ENCODE data around the gene MFSD8.
"Not testable (repeated sequence)": the region's sequence is repeated elsewhere in the genome, so short reads cannot be mapped to it uniquely, and the experiment has no call there.

MFSD8 gene

DNA sequence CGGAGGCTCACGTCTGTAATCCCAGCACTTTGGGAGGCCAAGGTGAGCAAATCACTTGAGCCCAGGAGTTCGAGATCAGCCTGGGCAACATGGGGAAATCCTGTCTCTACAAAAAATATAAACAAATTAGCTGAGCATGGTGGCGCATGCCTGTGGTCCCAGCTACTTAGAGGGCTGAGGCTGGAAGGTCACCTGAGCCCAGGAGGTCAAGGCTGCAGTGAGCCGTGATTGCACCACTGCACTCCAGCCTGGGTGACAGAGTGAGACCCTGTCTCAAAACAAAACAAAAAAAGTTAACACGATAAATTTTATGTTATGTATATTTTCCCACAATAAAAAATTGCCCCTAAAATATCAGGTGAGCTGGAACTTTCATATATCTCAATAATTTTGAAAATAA, 33.1 kb downstream of the MFSD8 start:
- not testable (repeated sequence) for DNase-seq

DNA sequence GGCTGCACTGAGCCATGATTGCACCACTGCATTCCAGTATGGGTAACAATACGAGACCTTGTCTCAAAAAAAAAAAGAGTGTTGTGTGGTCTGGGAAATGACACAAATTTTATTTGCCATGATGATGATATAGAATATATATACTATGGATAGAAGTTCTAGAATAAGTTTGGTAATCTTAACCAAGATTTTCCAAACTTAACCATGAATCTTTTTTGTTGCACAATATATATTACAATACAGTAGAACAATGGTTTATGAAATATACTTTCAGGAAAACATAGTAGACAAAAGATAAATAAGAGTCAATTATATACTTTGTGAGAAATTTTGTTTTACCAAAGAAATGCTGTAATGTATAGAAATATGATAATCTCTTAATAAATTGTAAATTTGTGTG, 34.8 kb downstream of the MFSD8 start:
- no peak for DNase-seq

DNA sequence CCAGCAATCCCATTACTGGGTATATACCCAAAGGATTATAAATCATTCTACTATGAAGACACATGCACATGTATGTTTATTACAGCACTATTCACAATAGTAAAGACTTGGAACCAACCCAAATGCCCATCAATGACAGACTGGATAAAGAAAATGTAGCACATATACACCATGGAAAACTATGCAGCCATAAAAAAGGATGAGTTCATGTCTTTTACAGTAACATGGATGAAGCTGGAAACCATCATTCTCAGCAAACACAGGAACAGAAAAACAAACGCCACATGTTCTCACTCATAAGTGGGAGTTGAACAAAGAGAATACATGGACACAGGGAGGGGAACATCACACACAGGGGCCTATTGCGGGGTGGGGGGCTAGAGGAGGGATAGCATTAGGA, 39.3 kb downstream of the MFSD8 start:
- not testable (repeated sequence) for DNase-seq

DNA sequence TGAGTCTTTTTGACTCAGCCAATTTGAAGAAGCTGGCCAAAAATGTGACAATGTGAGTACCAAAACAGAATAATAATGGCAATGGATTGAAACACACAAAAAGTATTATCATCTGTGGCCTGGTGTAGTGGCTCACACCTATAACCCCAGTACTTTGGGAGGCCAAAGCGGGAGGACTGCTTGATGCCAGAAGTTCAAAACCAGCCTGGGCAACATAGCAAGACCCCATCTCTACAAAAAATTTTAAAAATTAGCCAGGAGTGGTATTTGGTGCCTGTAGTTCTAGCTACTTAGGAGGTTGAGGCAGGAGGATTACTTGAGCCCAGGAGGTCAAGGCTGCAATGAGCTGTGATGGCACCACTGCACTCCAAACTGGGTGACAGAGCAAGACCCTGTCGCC, 42.7 kb downstream of the MFSD8 start:
- no peak for DNase-seq

DNA sequence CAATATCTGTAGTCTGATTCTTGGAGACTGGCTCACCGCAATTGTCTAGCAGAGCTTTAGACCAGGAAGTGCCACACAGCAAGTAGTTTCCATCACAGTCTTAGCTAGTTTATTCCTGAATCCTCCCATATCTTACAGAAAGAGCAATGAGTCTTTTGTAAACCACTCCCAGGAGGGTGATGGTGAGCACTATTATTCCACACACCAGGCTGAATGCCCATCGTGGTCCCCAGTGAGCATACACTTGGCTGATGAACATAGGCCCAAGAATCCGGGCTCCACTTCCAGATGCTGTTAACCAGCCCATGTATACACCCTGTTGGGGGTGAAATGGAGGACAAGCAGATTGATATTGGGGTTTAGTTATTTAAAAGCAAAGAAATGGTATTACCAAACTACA, 44.5 kb downstream of the MFSD8 start:
- no peak for DNase-seq

DNA sequence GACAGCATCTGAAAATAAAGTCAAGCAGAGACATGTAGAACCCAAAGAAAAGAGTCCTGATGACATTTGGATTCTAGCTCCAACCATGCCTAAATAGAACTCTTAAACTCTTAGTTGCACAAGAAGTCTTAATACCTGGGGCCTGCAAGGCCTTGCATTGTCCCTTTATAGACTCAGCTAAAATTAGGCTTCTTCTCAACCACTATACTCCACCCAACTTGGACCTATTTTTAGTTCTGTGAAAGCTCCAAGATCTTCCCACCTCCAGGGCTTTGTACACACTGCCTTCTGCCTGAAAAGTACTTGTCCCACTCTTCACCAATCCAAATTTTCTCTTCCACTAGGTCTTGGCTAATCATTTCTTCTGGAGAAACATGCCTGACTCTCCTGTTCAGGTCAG, 47.8 kb downstream of the MFSD8 start:
- no peak for DNase-seq

DNA sequence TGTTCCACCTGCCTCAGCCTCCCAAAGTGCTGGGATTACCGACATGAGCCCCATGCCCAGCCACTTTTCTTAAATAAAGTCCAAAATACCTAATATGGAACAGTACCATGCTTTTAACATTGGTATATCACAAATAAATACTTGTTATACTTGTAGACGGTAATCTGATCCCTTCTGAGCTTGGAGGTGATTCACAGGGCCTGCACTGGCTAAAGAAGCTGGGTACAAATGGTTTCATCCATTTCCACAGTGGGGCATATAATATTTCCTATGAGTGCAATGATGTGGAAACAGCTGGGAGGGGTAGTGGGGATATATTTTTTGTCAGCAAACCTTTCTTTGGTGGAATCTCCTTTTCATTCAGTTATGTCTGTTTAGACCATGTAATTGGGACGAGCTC, 48.5 kb downstream of the MFSD8 start:
- DNase-seq = no peak

DNA sequence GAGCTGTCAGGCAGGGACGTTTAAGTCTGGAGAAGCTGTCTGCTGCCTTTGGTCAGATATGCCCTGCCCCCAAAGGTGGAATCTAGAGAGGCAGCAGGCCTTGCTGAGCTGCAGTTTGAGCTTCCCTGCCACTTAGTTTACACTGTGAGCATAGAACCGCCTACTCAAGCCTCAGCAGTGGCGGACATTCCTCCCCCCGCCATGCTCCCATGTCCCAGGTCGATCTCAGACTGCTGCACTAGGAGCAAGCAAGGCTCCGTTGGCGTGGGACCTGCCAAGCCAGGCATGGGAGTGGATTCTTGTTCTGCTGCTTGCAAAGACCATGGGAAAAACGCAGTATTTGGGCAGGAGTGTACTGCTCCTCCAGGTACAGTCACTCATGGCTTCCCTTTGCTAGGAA, 59.9 kb downstream of the MFSD8 start:
- no peak for DNase-seq

DNA sequence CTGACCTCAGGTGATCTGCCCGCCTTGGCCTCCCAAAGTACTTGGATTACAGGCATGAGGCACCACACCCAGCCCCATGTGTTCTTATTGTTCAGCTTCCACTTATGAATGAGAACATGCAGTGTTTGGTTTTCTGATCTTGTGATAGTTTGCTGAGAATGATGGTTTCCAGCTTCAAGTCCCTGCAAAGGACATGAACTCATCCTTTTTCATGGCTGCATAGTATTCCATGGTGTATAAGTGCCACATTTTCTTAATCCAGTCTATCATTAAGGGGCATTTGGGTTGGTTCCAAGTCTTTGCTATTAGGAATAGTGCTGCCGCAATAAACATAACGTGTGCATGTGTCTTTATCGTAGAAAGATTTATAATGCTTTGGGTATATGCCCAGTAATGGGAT, 65.3 kb downstream of the MFSD8 start:
- not testable (repeated sequence) for DNase-seq

DNA sequence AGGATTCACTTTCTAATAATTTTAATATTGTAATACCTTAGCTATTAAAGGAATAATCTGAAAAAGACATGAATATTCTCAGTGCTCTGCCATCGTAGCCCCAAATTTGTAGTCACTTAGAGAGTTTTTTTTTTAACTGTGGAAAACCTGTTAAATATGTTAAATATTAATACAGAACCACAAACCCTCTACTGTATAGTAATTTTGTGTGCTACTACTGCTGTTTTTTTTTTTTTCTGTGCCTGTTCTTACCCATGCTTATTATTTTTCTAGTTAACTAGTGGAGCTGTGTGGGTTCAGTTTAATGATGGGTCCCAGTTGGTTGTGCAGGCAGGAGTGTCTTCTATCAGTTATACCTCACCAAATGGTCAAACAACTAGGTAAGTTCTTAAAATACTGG, 68.4 kb downstream of the MFSD8 start:
- DNase-seq = no peak

DNA sequence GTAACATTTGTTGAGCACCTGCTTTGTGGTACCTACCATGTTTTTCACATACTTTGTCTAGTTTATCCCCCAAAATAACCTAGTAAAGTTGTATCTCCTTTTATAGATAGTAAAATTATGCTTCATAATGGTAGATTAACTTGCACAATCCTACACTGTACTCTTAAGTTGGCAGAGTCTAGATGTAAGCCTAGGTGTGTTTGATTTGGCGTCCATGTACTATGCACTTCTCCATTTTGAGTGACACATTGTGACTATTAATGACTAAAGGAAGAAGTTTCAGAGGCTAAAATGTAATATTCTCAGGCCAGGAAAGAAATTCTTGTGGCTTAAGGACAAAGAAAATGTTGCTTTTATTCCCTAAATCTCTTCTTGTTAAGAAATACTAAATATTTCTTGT, 68.9 kb downstream of the MFSD8 start:
- no peak for DNase-seq

DNA sequence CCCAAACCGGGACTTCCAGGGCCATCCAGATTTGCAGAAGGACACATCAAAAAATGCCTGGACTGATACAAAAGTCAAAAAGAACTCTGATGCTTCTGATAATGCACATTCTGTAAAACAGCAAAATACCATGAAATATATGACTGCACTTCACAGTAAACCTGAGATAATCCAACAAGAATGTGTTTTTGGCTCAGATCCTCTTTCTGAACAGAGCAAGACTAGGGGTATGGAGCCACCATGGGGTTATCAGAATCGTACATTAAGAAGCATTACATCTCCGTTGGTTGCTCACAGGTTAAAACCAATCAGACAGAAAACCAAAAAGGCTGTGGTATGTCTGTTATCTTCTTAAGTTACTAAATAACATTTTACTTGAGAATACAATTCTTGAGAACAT, 75.1 kb downstream of the MFSD8 start:
- DNase-seq = no peak

DNA sequence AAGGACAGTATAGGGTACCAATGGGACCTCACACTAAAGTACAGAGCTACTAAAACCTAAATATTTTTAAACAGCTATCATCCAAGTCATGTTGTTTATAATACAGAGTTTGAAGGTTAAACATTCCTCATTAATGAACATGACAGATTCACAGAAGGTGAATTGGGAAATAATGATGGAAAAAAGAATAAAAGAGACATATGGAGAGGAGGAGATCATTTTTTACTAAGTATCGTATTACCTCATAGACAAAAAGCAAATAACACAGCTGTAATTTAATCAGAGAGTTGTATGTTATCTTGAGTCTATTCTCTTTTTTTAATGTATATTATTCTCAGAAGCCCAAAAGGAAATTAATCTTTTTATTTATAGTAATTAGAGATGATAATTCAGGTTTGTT, 76.4 kb downstream of the MFSD8 start:
- no peak for DNase-seq

DNA sequence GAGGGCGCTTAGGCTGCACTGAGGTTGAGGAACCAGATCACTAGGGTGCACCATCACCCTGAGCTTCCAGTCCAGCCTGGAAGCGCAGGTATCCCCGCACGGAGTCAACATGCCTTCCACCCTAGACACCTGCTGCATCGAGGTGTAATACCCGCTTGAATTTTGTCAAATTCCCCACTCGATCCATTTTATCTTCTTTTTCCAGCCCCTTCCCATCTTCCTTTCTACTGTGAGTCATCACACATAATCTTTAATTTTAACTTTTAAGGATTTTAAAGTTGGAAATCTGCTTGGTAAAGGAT, 83.5 kb downstream of the MFSD8 start:
- DNase-seq = no peak

DNA sequence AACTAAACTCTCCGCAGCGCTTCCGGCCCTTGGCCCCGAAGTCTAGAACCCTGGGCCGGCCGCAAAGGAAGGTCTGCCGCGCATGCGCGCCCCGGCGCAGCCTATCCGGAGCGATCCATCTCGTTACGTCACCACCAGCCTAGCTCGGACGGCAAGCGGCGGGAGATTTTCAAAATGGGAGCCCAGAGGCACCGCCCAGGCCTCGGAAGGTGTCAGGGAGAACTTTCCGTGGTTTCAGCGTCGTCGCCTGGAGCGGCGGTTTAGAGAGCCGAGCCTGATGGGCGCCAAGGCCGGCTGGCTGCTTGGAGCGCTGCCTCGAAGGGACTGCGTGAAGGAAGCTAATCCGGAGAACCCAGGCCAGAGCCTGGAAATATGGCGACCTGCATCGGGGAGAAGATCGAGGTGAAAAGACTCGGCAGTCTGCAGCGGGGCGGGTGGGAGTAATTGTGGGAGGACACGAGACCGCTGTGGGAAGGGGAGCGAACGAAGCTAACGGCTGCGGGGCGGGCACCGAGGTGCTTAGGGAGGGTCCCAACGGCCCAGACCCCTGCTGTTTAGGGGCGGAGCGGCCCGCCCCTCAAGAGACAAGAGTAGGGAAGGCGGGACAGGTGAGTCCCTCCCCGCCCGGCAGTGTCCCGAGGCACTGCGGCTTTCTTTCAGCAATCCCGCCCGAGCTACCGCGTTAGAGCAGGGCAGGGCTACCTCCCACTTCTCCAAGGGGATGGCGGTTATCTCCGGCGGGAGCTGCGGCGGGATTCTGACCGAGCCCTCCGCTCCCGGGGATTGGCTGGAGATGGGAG, 84.0 kb downstream of the MFSD8 start, which contains the start of gene PLK4:
TSS of gene PLK4 (plus strand) at position 131 of the 800 bp plus-strand sequence. CDS start at position 373, 242 bp downstream.
- DNase-seq = peak; percentile 72

DNA sequence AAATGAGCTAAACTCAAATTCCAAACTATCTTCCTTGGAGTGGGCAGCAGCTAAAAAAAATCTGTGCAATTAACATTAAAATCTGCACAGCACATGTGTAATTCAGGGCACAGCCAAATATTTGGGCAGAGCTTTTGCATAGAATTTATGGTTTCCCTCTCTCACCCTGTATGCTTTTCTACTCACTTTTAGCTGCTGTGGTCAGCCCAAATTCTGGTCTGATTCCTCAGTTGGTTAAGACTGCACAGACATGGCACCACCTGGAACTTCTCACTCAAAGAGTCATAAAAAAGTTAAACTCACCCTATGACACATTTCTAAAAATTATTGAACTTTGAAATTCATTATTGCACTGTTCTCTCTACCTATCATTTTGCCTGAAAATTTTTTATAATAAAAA, 89.2 kb downstream of the MFSD8 start:
- no peak for DNase-seq

DNA sequence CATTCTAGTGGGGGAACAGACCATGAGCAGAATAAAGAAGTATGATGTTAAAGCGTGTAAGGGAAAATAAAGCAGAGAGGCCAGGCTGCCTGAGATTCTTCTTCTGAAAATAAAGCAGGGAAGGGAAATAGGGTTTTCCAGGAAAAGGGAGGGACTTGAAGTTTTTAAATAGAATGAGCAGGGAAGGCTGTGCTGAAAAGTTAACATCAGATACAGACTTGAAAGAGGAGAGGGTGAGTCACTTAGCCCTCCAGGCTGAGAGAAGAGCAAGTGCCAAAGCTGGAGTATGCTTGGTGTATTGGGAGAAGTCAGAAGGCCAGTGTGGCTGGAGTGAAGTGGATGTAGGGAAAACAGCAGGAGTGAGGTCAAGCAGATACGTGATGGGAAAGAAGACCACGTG, 94.3 kb downstream of the MFSD8 start:
- no peak for DNase-seq

DNA sequence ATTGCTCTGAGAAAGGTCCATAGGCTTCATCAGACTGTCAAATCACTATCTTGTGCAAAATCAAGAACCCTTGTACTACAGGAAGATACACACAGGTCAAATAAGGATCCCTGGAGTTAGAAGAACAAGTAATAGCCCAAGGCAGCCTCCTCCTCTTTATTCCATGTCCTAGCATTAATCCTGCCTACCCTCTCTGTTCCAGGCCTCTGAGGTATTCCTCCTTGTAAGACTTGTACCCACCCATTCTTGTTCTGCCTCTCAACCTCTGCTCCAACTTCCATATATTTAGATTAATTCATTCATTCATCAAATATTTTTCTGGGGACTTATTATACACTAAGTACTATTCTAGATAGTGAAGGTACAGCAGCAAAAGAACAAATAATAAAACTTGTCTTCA, 94.7 kb downstream of the MFSD8 start:
- no peak for DNase-seq

DNA sequence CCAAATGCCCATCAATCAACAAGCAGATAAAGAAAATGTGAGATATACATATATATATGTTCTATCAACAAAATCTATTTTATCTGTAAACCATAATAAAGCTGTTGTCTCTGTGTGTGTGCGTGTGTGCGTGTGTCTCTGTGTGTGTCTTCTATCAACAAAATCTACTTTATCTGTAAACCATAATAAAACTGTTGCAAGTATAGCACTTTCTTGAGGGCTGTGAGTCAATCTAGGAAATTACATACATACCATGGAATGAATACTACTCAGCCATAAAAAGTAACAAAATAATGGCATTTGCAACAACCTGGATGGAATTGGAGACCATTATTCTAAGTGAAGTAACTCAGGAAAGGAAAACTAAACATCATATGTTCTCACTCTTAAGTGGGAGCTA, 96.8 kb downstream of the MFSD8 start:
- no peak for DNase-seq

Data from SIG-M5 (cell line).